Measurements from ENCODE around the gene CLDN6.

Gene CLDN6

GRCh38 chr16:3013491-3013951, 4.5 kb downstream of the CLDN6 start:
- DNase-seq (ENCODE audit: low spot score), result no peak

- no peak for DNase-seq (ENCODE audit: low spot score)
Measured at GRCh38 chr16:3012828-3013420, 5.1 kb downstream of the CLDN6 start, which contains the start of gene CLDN9. Gene CLDN9, plus strand, starts transcription at chr16:3012923. Its CDS starts 440 bp downstream, at chr16:3013363.

GRCh38 chr16:3012246-3012645, 5.7 kb downstream of the CLDN6 start:
- DNase-seq (ENCODE audit: low spot score), result no peak

GRCh38 chr16:3010510-3010909, 7.5 kb downstream of the CLDN6 start:
- no peak for DNase-seq (ENCODE audit: low spot score)

- DNase-seq (ENCODE audit: low spot score), result no peak
Measured at GRCh38 chr16:3009568-3010390, 8.2 kb downstream of the CLDN6 start.

GRCh38 chr16:3008690-3009037, 9.3 kb downstream of the CLDN6 start:
- DNase-seq (ENCODE audit: low spot score), result no peak

- DNase-seq (ENCODE audit: low spot score), result no peak
Measured at GRCh38 chr16:3007957-3008689, 9.9 kb downstream of the CLDN6 start.

- no peak for DNase-seq (ENCODE audit: low spot score)
Measured at GRCh38 chr16:3007059-3007956, 10.7 kb downstream of the CLDN6 start.

GRCh38 chr16:3004781-3005284, 13.2 kb downstream of the CLDN6 start:
- no peak for DNase-seq (ENCODE audit: low spot score)

- DNase-seq (ENCODE audit: low spot score), result no peak
Measured at GRCh38 chr16:3004319-3004718, 13.7 kb downstream of the CLDN6 start.

- peak; percentile 98 for DNase-seq (ENCODE audit: low spot score)
Measured at GRCh38 chr16:3003582-3004270, 14.3 kb downstream of the CLDN6 start.

GRCh38 chr16:3001316-3001715, 16.7 kb downstream of the CLDN6 start:
- DNase-seq (ENCODE audit: low spot score), result no peak

- no peak for DNase-seq (ENCODE audit: low spot score)
Measured at GRCh38 chr16:3000540-3000939, 17.4 kb downstream of the CLDN6 start.

GRCh38 chr16:2999929-3000328, 18.1 kb downstream of the CLDN6 start:
- DNase-seq (ENCODE audit: low spot score), result no peak

GRCh38 chr16:2996298-2996697, 21.7 kb downstream of the CLDN6 start:
- no peak for DNase-seq (ENCODE audit: low spot score)

GRCh38 chr16:2992383-2993081, 25.5 kb downstream of the CLDN6 start:
- no peak for DNase-seq (ENCODE audit: low spot score)

- DNase-seq (ENCODE audit: low spot score), result no peak
Measured at GRCh38 chr16:2991566-2992261, 26.3 kb downstream of the CLDN6 start.

- DNase-seq (ENCODE audit: low spot score), result no peak
Measured at GRCh38 chr16:2990891-2991290, 27.1 kb downstream of the CLDN6 start.

- DNase-seq (ENCODE audit: low spot score), result no peak
Measured at GRCh38 chr16:2988590-2989099, 29.3 kb downstream of the CLDN6 start.

- no peak for DNase-seq (ENCODE audit: low spot score)
Measured at GRCh38 chr16:2987833-2988232, 30.1 kb downstream of the CLDN6 start.

All from putamen (tissue), 1 donor.